A549 (cell line): ENCODE measurements around the gene ST6GALNAC5.

Experiments
- ATOH8 ChIP-seq: fragments of 250-450 bp; sonication (Bioruptor Pico); IDR thresholded peaks from 2 replicates; pipeline ENCODE4 v1.5.0; 2020; ENCODE audit warnings: low read depth, mild to moderate bottlenecking, moderate library complexity
- CTCF ChIP-seq: fragments of >200 bp; sonication (Bioruptor Twin); formaldehyde crosslinking; IDR thresholded peaks from 3 replicates; pipeline ENCODE4 v1.5.1; 2016
- EP300 ChIP-seq, 2 experiments: fragments of >200 bp; sonication (Bioruptor Twin); formaldehyde crosslinking; IDR thresholded peaks; 2 replicates in 1 of 2; 3 replicates in 1 of 2; pipeline ENCODE4 v1.6.1; 2016 to 2017
- POLR2A ChIP-seq: IDR thresholded peaks from 2 replicates; pipeline ENCODE4 v1.6.1; 2012; ENCODE audit warnings: mild to moderate bottlenecking, low read length
- POLR2AphosphoS2 ChIP-seq: conservative IDR thresholded peaks from 2 replicates; pipeline ENCODE4 v1.6.1; 2012; ENCODE audit warnings: low read length, improper control_type of control experiment, inconsistent platforms
- RAD21 ChIP-seq, 2 experiments: fragments of >200 bp in 1 of 2; sonication (Bioruptor Twin) in 1 of 2; formaldehyde crosslinking in 1 of 2; IDR thresholded peaks in 1 of 2; conservative IDR thresholded peaks in 1 of 2; 2 replicates in 1 of 2; 3 replicates in 1 of 2; pipeline ENCODE4 v1.6.1; 2012 to 2018; ENCODE audit warnings: inconsistent platforms in 1 of 2
- ZSCAN20 ChIP-seq: fragments of 250-450 bp; sonication (Bioruptor Pico); IDR thresholded peaks from 2 replicates; pipeline ENCODE4 v1.8.0; 2022; ENCODE audit warnings: mild to moderate bottlenecking, moderate library complexity
- TF ChIP-seq, protein P1 (sequence below): IDR thresholded peaks from 2 replicates; pipeline ENCODE4 v1.6.1; 2012
- TF ChIP-seq, protein P2 (sequence below): IDR thresholded peaks from 2 replicates; pipeline ENCODE4 v1.6.1; 2012; ENCODE audit warnings: low read depth, borderline replicate concordance

DNA sequence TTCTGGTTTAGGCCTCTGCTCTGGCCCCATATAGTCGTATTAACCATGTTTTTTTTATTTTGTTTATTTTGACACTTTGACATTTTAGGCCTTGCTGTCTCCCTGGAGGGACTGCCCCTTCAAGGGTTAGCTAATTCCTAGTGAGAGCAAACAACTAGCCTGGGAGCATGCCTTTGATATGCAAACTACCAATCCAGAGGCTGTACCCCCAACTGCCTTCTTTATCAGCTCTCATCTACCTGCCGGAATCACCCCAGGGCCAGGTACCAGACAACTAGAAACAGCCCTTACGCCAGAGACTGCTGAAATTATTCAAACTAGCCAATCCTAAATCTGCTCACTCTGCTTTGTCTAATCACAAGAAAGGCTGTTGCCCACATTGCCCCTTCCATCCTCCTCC, 13.0 kb upstream of the ST6GALNAC5 start:
- TF ChIP-seq ATOH8 (CRISPR knock-in tag) = no peak
- TF ChIP-seq ZSCAN20 = no peak
- no peak for TF ChIP-seq EP300 (IDR thresholded peaks at IDR 0.05)
- no peak for TF ChIP-seq POLR2A
- TF ChIP-seq CTCF = no peak
- no peak for TF ChIP-seq RAD21 (conservative IDR thresholded peaks at IDR 0.05 in 1 of 2, IDR thresholded peaks at IDR 0.05 in 1 of 2)
- TF ChIP-seq, protein P1, sequence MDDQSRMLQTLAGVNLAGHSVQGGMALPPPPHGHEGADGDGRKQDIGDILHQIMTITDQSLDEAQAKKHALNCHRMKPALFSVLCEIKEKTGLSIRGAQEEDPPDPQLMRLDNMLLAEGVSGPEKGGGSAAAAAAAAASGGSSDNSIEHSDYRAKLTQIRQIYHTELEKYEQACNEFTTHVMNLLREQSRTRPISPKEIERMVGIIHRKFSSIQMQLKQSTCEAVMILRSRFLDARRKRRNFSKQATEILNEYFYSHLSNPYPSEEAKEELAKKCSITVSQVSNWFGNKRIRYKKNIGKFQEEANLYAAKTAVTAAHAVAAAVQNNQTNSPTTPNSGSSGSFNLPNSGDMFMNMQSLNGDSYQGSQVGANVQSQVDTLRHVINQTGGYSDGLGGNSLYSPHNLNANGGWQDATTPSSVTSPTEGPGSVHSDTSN = no peak
- TF ChIP-seq, protein P2, sequence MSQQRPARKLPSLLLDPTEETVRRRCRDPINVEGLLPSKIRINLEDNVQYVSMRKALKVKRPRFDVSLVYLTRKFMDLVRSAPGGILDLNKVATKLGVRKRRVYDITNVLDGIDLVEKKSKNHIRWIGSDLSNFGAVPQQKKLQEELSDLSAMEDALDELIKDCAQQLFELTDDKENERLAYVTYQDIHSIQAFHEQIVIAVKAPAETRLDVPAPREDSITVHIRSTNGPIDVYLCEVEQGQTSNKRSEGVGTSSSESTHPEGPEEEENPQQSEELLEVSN = no peak
- TF ChIP-seq POLR2AphosphoS2 = no peak
